ELF-1 (cell line): Measurements from ENCODE around the gene PNPLA7.
"Not testable (repeated sequence)": the region's sequence is repeated elsewhere in the genome, so short reads cannot be mapped to it uniquely, and the experiment has no call there.

Experiments used
- DNase-seq: peaks from one replicate; pipeline ENCODE4 v3.0.0-alpha.2; 2016; ENCODE audit warnings: low read depth, low spot score

The PNPLA7 gene

DNA sequence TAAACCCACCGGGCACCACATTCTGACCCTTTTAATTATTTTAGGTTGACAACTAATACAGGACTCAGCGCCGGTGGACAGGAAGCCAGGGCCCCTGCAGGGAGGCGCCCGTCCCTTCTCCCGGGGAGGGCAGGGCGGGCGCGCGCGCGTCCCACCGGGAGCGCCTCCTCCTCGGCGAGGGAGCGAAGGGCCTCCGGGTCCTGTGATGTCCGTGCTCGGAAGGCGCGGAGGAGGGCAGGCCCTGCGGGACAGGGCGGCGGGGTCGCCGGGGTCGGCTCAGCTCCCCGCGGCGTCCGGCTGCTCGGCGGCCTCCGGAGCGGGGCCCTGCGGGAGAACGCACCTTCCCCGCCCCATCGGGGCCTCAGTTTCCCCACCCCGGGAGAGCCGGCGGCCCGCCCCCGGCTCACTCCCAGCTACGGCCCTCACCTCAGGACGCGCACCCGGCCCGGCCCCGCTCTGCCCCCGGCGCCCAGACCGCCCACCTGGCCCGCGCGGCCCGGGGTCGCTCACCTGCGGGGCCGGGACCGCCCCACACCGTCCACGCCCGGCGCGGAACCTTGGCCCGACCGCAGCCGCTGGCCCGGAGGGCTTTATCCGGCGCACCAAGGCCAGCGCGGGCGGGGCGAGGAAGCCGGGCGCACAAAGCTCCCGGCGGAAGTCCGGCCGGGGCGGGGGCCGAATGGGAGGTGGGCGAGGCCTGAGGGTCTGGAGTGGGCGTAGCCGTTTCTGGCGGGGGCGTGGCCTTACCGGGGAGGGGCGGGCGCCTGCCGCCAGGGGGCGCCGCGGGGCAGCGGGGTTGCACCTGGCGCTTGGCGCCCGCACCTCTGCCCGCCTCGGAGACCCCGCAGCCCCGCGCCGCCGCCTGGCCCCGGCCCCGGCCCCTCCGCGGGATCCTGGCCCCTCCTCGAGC is 127.3 kb downstream of the PNPLA7 start, which contains the start of the genes EXD3 and NOXA1:
TSS of gene EXD3 (minus strand) at position 559 of the 910 bp plus-strand sequence. CDS start 27,805 bp downstream, outside the sequence.
TSS of gene NOXA1 (plus strand) at position 790 of the 910 bp plus-strand sequence. CDS start 137 bp downstream, outside the sequence.
- DNase-seq: peak; percentile 87

DNA sequence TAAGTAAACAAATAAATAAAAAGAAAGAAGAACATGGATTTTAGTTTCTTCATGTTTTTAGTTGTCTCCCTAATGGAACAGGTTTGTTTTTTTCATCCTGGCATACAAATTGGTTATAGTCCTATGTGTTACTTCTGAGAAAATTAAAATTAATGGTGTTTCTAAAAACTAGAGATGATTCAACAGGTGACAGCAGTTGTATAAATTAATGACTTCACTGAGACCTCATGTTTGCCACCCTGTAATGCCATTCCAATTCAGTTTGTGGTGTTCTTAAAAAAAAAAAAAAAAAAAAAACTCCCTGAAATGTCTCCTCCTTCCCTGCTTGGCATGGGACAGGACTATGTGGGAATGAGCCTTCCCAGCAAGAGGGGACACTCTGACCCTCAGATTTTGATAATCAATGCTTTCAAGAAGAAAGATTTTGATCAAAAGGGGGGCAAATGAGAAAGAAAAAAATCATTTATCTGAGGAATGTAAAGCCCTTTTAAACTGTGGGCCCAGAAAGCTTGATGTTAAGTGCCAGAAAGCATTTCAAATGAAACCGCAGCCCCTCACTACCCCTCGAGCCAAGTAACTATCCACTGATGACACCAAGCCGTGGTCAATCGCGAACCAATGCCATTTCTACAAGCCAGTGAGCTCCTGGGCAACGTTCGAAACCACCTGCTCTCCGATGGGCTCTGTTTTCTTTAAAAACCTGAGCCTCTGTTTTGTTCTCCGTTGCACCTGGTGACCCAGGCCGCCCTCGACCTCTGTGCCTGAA is 128.2 kb downstream of the PNPLA7 start:
- DNase-seq: no peak

DNA sequence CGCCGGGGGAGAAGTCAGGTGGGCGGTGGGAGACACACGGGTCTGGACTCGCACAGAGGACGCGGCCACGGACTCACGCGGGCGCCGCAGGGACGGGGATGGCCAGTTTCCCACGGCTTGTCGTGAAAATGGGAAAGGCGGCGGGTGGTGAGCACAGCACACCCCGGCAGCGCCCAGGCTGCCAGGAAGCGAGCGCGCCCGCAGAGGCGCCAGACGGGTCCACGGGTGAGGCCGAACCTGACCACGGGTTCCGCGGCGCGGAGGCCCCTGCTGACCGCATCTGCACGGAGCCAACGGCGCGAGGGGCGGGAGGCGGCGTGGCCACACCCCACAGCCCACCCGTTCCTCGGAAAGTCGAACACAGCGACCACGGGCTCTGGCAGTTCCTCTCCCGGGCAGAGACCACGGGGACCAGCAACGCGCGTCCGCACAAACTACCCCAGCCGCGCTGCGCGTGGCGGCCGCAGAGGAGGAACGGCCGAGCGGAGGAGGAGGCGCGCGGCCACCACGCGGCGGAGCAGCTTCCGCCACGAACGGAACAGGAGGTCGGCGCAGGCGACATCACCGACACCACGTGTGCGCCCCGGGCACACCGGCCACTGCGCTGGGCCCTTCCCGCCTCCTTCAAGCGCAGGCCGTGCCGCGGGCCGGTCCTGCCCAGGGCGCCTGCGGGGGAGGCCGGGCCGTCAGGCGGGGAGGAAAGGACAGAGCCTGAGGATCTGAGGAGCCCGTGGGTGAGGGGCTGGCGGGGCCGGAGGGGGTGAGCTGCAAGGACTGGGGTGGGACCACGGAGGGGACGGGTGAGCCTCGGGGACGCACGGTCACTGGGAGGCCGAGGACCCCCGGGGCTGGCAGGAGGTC is 132.8 kb downstream of the PNPLA7 start:
- peak; percentile 39 for DNase-seq

DNA sequence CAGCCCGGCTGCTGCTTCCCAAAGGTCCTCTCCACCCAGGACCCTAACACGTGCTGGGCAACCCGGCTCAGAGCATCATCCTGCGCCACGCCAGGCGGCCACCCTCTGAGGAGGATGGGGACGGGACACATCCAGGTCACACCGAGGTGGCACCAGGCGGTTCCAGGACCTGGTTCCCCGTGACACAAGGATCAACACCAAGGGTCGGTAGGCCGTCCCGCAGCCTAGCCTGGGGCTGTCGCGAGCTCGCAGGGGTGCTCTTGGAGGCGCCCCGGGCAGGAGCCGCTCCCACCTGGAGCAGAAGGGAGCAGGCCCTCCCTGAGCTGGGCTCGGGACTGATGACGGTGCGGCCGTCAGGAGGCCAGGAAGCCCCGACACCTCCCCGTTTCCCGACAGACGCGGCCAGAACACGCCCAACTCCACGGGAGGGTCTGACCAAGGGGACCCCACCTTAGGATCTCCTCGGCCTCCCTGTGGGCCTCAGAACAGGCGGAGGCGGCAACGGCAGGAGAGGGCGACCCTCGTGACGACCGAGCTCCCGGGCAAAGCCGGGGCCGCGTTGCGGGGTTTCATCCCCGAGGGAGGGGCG is 133.5 kb downstream of the PNPLA7 start:
- no peak for DNase-seq

DNA sequence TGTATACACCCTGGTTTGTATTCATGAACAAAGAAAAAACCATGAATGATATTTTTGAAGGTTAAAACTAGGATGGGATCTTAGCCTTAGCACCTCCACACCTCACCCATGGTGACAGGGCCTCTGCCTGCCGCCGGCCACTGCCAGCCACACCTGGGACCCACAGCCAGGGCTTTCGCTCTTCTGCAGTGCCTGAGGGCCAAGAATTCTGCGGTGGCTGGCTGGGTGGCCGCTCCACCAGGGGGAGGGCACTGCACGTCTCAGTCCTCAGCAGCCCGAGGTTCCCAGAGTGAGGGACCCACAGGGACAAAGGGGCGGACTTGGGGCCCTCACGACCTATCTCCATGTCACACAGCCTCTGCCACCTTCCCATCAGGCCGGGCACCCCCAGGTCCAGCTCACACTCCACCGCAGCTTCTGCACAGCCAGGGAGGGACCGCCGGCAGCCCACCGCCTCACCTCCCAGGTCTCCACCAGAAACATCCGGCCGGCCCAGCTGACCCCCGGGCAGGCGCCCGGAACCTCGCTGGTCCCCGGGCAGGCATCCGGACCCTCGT is 134.1 kb downstream of the PNPLA7 start:
- no peak for DNase-seq

DNA sequence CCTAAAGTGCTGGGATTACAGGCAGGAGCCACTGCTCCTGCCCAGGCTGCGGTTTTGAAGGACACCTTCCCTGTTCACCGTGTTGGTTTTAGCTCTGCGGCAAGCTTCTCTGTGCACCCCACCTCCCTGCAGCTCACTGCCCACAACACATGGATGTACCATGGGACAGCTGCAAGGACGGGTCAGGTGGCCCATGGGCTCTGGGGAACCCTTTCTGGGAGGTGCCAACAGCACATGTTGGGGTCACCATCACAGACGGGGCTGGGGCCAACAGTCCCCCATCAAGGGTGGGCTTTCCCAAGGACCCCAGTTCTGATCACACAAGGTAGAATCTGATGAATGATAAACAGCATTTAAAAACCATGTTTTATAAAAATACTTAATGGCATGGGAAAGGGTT is 134.8 kb downstream of the PNPLA7 start:
- no peak for DNase-seq

DNA sequence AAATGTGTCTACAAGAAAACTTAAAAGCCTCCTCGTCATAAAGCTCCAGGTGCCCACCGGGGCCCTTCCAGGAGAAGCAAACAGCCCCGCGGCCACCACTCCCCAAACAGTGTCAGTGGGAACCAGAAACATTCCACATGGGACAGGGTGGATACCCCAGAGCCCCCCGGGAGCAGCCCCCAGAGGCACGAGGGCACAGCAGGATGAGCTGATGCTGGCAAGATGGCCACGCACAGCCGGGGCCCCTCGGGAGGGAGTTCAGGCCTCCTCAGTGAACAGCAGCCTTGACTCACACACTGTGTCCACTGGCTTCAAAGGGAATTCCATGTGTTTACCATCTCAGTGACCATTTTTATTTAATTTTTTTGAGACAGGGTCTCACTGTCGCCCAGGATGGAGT is 137.8 kb downstream of the PNPLA7 start:
- DNase-seq: no peak

DNA sequence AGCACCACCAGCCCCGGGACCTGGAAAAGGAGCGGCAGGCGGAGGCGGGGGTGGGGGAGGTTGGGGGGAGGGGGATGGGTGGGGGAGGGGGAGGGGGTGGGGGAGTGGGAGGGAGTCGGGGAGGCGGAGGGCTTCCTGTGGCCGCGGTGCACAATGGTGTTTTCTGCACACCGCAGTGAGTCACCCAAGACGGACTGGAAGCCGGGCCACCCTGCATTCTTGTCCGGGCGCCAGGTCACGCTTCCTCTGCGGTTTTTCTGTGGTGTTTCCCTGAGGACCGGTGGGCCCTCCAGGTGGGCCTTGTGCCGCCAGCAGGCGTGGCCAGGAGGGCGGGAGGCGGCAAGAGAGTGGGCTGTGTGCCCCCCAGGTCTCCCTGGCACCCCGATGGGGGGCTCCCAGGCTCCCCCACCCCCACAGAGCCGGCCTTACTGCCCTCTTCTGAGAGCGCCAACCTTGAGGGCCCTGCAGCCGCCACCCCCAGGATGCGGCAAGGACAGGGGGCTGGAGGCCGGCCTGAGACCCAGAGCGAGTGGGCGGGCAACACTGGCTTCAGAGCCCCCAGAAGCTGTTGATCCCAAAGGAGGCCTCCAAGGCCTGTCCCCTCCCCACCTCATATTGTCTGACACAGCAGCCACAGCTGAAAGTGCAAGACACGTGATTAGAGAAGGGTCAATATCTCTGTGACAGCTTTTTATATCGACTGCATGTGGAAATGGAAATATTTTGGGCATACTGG is 138.4 kb downstream of the PNPLA7 start:
- DNase-seq: no peak

DNA sequence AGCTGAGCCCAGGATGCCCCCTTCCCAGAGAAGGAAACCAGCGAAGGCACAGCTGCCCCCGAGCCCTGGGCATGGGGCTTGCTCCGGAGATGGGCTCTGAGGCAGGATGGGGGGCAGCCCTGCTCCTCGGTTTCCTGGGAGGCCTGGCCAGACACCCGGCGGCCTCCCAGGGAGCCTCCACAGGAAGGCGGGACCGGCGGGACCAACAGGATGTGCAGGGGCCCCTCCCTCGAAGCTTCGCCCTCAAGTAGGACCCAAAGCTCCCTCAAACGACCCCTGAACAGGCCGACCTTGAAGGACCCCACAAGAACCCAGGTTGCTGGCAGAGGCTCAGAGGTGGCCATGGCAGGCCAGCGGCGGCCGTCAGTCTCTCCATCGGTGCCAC is 138.9 kb downstream of the PNPLA7 start:
- no peak for DNase-seq

DNA sequence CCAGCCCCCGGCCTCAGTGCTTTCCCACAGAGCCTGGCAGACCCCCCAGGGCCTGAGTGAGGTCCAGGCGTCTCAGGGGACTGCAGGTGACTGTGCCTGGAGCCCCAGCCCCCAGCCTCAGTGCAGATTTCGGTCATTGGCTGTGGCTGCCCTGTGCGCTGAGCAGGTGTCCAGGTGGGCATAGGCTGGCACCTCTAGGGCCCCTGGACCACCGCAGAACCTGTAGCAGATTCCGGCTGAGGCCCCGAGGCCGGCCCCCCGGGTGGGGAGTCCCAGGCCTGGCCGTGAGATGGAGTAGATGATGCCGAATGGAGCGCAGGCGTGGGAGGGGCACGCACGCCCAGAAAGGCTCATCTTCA is 139.3 kb downstream of the PNPLA7 start:
- no peak for DNase-seq

DNA sequence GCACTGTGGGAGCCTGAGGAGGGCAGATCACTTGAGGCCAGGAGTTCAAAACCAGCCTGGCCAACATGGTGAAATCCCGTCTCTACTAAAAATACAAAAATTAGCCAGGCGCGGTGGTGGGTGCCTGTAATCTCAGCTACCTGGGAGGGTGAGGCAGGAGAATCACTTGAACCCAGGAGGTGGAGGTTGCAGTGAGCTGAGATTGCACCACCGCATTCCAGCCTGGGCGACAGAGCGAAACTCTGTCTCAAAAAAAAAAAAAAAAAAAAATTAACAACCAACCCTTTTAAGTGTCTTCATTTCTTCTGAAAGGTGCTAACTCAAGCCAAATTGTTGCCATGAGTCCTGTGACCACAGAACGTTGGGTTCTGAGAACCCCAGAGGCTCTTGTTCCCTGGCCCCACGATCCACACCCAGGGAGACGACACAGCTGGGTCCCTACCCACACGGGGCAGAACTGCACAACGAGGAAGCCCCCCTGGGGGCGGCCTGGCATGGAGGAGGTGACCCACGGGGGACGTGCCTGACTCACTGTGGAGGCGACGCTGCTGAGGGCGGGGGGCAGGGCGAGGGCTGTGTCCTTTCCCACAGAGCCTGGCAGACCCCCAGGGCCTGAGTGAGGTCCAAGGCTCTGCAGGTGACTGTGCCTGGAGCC is 139.8 kb downstream of the PNPLA7 start:
- DNase-seq: not testable (repeated sequence)
